K562 (cell line): ENCODE data around the gene MAP3K20. TPM values are rescaled to one million over a fixed set of nuclear protein-coding genes. Genes with fewer than 3 reads are reported as not detected.

Source experiments
- SPI1 ChIP-seq: IDR thresholded peaks from 2 replicates; pipeline ENCODE4 v1.6.1; 2011; ENCODE audit warnings: low read depth, low read length, control low read depth, borderline replicate concordance
- TSHZ1 ChIP-seq: fragments of 250-450 bp; sonication (Bioruptor Pico); IDR thresholded peaks from 2 replicates; pipeline ENCODE4 v1.4.0; 2020; ENCODE audit warnings: mild to moderate bottlenecking, moderate library complexity
- ZNF133 ChIP-seq: fragments of 250-450 bp; sonication (Bioruptor Pico); IDR thresholded peaks from 2 replicates; pipeline ENCODE4 v1.4.0; 2020; ENCODE audit warnings: mild to moderate bottlenecking
- ZNF592 ChIP-seq: fragments of 450-650 bp; IDR thresholded peaks from 2 replicates; pipeline ENCODE4 v1.6.1; 2017; ENCODE audit warnings: antibody characterized with exemption, mild to moderate bottlenecking
- ZNF764 ChIP-seq: fragments of 250-450 bp; sonication (Bioruptor Pico); IDR thresholded peaks from 2 replicates; pipeline ENCODE4 v1.4.0; 2020; ENCODE audit warnings: low read depth, mild to moderate bottlenecking, moderate library complexity
- ZNF766 ChIP-seq: fragments of 200-800 bp; sonication (Bioruptor generic); conservative IDR thresholded peaks from 2 replicates; pipeline ENCODE4 v1.6.1; 2016; ENCODE audit warnings: missing genetic modification characterization, missing compliant biosample characterization
- polyA plus RNA-seq, 8 experiments: library from polyadenylated mRNA; depleted of rRNA in 4 of 8; stranded (reverse) in 5 of 8; unstranded in 3 of 8; fragments of >200 nt; fragmentation: Nextera tagmentation in 2 of 8; fragmentation: Illumina TruSeq in 1 of 8; extraction: Ambion mirVana in 2 of 8; extraction: Trizol in 1 of 8; gene quantifications; 2 replicates each; pipeline versions ENCODE4 v1.2.1 to v1.2.3, GENCODE V29; 2011 to 2014; ENCODE audit warnings: inconsistent platforms in 1 of 8, missing spikeins in 1 of 8
- total RNA-seq, 7 experiments: library from RNA; depleted of rRNA in 6 of 7; stranded (reverse); fragments of >200 nt in 6 of 7; fragmentation: Illumina TruSeq in 2 of 7; extraction: Trizol in 2 of 7; gene quantifications; 2 replicates each; pipeline versions ENCODE4 v1.2.1 to v1.2.3, GENCODE V29; 2011 to 2021; ENCODE audit warnings: low replicate concordance in 1 of 7

MAP3K20 gene
- total and polyA plus RNA-seq, 9 of the 15 experiments (the other 6 are each of a cell fraction or from before 2014, with no cell fraction given), result 9.8 to 34.2 (median 27.3) TPM

GRCh38 chr2:173210270-173211196 lies 134.9 kb downstream of the MAP3K20 start (continued):
- no peak for TF ChIP-seq TSHZ1
- no peak for TF ChIP-seq ZNF766
- no peak for TF ChIP-seq ZNF133 (CRISPR knock-in tag)
- TF ChIP-seq ZNF592, result 0 out of 2 replicates have a peak, but pooled peaks have one; percentile 72
- no peak for TF ChIP-seq SPI1
- no peak for TF ChIP-seq ZNF764 (CRISPR knock-in tag)
